Cortex of kidney (tissue), 1 donor: ENCODE results near the gene AGPAT4.
"Not testable (repeated sequence)": the region's sequence is repeated elsewhere in the genome, so short reads cannot be mapped to it uniquely, and the experiment has no call there.

Source experiments
- DNase-seq: peaks from one replicate; lab custom pipeline; 2025; lab: John Stamatoyannopoulos, UW

Gene AGPAT4

DNA sequence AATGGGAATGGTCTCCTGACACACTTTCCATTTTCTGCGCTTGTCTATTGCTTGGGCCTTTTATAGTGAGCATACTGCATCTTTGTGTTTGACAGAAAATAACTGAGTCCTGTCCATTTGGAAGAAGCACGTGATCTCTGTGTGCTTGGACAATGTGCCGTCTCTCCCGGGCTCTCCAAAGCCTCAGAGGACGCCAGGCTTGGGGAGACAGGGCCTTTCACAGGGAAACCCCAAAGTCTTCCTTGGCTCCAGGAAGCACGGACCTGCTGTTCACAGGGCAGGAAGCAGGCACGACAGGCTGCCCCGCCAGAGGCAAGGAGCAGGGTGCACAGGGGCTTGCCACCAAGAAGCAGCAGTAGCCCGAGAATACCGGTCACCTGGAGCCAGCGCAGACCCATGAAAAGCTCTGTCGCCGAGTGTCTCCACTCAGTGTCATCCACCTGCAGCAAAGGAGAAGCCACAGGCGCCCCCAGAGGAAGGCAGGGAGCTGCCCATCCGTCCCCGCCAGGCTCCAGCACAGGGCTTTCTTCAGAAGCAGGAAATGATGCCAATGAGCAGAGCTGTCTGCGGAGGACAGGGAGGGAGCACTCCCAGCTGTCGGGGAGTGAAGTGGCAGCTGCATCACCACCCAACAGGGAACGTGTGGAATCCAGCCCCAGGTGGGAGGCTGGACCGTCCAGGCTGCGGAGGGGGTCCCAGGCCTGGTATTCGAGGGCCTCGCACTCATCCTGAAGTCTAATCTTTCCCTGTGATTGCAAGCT, 135.1 kb downstream of the AGPAT4 start:
- DNase-seq, result no peak

DNA sequence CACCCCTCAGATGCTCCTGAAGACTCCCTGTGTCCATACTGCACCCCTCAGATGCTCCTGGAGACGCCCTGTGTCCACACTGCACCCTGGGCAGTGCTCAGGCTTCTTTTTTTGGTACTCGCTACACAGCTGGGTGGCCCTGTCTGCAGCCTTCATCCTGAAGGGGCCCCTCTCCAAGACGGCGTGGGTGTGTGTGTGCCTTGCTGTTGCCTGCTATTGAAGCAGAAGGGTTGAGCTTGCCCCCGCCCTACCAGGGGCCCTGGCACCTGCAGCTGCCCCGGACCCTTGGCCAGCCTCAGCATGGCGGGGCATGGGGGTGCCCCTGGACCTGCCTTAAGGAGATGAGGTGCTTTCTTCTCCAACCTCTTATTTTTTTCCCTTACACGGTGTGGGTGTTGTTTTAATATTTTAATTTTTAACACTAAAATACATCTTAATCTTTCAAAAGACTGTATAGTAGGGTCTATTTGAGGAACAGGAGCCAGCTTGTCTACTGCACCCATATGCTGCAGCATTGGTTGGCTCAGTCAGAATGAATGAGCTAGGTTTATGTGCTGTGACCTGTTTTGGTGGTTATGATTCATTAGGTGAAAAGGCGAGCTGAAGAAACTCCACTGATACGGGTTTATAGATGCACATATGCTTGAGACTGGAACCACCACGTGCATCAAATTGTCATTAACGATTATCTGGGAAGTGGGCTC, 135.9 kb downstream of the AGPAT4 start:
- no peak for DNase-seq

DNA sequence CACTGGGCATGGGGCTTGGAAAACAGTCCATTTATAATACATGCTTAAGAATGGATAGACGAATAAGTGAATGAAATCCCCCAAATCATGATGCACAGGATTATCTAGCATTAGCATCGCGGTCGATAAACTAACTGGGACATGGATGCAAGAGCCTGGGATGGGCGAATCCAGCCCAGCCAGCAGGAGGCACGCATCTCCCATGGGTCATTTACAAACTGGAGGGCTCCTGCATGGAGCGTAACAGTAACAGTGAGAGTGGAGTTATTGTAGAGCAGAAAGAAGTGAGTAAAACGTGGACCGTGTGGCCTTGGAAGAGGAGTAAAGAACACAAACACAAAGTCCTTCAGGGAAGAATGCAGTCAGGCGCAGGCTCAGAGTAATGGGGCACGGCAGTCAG, 136.5 kb downstream of the AGPAT4 start:
- no peak for DNase-seq

DNA sequence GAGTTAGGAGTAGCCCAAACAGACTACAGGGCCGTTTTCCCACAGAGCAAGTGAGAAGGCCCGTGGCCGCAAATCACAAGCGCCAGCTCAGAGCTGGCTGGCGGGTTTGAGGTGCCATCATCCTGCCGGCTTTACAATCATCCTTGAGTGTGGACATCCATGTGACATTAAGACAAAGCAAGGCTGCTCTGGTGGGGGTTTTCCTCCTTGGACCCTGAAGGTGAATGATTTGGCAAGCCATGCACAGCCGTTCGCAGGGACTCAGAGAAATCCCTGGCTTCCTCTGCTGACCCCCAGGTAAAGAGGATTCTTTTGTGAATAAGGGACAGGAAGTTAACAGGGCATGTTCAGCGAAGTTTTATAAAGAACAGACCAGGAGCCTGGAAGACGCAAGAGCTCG, 137.2 kb downstream of the AGPAT4 start:
- DNase-seq, result no peak

DNA sequence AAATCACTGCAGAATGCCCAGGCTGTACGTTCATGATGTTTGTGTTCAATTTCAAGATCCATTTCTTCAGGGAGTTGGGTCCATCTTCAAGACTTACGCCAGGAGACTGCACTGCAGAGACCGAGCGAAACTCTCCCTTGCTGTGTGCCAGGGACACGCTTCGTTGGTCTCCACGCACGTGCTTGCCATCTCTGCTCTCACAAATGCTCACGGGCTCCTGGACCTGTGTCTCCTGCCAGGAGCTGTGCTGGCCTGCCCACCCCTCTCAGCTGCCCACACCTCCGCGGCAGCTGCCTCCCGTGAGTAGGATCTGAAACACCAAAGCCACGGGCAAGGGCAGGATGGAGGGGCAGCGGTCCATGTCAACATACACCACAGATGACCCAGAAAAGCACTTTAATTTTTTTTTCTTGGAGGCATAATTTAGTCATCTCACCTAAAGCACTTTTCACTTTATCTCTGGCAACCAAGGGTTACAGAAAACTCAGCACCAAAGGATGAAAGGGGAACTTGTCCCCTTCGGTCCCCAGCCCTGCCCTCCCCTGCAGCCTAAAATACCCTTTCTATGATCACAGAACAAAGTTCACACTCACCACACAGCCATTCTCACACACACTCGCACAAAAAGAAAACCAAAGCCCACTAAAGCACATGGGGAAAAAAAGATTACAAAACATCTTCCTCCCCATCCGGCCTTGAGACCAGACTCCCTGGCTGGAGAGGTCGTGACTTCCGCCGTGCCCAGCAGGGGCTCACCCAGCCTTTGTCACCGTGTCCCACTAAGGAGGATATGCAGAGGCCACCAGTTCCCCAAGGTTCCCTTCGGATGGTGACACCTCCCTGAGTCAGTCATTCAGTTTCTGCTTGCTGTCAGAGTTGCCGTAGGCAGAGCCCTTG, 137.9 kb downstream of the AGPAT4 start:
- no peak for DNase-seq

DNA sequence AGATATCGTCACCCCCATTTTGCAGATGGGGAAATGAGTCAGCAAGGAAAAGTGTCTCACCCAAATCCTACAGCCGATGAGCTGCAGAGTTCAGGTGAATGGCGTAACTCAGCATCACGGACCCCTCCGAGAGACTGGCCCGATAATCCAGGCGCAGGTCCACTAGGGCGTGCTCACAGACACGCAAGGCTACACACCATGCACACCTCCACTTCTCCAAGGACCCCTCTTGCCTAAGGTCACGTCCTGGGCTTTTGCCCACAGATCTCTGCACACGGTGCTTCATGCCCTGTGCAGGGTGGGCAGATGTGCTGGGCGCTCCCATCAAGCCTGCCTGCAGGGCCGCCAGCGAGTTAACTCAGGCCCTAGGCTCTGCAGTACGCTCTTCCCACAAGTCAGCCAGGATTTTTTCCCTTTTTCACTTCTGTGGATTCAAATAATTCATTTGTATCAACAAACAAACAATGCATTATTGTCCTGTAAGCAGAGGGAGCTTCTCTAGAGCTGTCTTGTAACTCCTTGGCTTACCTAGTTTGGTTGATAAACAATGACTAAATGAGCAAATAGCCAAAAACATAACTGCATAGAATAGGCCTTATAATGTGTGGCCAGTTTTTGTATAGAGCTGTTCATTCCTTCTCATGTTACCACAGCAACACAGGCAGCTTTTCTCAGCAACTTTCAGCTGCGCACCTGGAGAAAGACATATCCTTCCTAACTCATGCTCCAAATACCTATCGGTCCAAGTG, 139.1 kb downstream of the AGPAT4 start:
- DNase-seq, result no peak

DNA sequence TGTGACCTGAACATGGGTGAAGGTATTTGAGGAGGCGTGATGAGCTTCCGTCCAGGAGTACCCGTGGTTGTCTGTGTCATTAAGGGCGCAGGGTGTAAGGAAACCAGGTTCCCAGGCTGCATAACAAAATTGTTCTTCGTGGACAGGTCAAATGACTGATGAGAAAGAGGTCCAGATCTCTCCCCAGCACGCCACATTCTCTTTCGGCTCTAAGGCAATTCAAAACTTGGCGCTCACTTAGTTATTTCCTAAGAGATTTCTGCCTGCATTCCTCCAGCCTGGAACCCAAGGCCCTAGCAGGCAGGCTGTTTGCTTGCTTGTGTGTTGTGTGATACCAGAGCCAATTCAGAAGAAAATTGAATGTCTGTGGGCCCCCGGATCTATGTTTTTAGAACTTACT, 139.9 kb downstream of the AGPAT4 start:
- no peak for DNase-seq

DNA sequence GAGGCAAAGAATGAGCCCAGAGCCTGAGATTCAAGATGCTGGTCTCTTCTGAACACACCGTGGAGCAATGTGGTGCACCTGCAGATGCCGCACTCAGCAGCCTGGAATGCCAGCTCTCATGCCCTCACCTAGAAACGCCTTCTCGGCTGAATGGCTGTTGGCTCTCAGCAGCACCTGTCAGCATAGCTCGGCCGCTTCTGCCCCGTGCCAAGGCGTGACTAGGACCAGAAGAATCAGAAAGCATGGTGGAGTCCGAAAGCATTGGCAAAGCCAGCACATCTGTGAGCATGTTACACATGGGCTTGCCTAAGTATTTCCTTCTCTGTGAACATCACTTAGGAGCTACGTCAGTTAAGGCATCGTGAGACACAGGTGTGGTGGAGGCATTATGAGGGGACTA, 141.5 kb downstream of the AGPAT4 start:
- DNase-seq, result no peak

DNA sequence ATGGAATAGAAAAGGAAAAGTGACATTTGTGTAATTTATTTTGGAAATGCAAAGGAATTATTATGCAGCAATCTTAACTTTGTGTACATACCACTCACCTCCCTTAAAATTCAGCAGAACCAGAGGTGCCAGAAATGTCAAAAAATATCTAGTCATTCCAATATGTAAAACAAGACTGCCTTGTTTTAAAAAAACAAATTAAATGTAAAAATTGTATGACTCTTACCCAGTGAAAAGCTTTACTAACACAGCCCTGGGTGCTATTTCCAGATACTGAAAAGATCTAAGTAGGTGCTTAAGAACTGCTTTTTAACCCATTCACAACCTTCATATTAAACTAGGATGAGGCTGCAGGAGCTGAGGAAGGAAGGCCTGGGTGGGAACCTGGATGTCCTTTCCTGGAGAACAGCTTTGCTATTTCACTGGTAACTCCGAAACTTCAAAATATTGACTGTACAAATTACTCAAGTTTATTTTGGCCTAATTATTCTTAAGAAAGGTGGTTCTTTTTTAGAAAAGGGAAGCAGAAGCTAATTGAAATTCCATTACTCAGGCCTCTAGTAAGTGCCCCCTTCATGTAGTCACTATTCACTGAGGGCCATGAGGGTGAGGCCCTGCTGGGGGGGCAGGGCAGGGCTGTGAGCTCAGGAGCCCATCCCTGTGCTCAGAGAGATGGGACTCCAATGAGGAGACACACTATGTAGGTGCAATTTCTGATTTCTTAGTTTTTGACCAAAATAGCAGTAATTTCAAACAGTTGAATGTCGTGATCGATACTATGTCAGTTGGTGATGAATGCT, 142.7 kb downstream of the AGPAT4 start:
- no peak for DNase-seq

DNA sequence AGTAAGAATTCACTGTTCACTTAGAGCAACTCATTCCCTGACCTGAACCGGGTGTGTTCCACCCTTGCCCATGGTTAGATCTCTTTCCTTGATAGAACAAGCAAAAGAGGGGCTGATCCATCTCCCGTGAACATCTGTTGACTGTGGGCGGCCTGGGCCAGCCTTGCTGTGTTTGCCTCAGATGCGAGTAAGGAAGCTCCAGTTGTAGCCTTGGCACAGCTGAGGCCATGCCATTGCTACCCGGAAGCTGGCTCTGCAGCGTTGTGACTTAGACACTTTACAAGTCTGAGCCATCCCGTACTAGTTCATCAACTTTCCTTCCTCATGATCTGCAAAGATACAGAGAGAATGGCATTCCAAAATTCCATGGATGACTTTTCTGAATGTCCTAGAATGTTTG, 143.3 kb downstream of the AGPAT4 start:
- DNase-seq, result no peak

DNA sequence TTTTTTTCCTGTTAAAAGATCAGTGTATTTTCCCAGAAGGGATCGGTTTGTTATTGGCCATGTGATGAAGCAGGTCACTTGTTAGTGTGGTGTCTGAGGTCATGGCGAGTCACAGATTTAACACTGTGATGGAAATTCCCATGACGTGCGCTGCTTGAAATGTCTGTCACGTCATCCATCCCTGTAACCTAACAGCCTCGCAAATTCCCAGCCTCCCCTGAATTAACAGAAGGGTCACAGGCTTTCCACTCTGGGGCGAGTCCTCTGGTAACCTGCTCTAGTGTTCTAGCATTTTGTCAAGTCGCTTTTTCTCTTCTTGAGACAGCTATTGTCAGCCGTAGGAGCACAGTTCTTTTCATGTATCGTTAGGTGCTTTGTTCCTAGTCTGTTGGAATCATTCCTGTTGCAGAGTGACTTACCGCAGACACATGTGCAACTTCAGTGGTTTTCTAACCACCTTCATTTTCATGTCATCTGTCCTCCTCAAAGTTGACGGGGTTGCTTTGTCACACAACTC, 145.1 kb downstream of the AGPAT4 start:
- no peak for DNase-seq

DNA sequence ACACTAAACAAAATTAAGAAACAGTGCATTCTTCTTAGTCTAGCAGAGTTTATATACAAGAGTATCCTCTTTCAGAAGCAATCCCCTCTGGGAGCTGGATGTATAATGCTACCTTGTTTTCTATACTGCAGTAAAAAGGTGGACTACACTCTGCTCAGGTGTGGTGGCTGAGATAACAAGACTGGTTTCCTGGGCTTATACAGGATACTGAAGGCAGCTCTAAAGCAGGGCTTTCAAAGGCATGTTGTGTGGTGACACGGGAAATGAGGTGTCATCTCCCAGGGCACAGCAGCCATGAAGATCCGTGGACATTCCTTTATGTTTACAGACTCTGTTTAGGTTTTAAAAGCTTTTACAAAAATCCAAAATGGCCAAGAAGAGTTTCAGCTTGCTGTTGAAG, 145.6 kb downstream of the AGPAT4 start:
- DNase-seq, result no peak

DNA sequence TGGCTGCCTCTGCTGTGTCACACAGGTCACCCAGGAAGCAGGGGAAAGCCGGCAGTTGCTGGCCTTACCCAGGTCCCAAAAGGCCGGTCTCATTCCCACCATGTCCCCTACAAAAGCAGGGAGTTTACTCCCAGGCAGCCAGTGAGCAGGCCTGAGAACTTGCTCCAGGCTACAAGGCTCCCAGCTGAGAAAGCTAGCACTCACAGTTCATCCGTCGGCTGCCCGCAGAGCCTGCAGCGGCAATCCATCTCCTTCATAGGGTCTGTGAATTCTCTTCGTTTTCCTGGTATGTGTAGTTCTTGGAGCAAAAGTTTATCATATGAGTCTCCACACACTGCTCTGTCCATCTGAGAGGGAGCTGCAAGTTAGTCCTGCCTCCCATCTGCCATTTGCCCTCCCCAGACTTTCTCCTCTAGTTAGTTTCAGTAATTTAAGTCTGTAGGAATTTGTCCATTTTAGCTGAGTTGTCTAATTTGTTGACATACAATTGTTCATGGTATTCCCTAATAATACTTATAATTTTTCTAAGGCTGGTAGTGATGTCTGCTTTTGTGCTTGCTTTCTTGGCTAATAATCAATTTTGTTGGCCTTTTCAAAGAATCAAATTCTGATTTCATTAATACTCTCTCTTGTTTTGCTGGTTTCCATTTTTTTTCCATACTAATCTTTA, 146.7 kb downstream of the AGPAT4 start:
- no peak for DNase-seq

DNA sequence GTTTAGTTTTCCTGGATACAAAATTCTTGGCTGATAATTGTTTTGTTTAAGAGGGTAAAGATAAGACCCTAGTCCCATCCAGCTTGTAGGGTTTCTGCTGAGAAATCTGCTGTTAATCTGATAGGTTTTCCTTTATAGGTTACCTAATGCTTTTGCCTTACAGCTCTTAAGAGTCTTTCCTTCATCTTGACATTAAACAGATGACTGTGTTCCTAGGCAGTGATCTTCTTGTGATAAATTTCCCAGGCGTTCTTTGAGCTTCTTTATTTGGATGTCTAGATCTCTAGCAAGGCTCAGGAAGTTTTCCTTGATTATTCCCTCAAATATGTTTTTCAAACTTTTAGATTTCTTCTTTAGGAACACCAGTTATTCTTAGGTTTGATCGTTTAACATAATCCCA, 148.3 kb downstream of the AGPAT4 start:
- DNase-seq, result no peak

DNA sequence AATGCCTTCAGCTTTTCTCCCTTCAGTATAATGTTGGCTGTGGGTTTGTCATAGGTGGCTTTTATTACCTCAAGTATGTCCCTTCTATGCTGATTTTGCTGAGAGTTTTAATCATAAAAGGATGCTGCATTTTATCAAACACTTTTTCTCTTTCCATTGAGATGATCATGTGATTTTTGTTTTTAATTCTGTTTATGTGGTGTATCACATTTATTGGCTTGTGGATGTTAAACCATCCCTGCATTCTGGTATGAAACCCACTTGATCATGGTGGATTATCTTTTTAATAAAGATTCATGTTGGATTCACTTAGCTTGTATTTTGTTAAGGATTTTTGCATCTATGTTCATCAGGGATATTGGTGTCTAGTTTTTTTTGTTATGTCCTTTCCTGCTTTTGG, 150.5 kb downstream of the AGPAT4 start:
- DNase-seq, result not testable (repeated sequence)

DNA sequence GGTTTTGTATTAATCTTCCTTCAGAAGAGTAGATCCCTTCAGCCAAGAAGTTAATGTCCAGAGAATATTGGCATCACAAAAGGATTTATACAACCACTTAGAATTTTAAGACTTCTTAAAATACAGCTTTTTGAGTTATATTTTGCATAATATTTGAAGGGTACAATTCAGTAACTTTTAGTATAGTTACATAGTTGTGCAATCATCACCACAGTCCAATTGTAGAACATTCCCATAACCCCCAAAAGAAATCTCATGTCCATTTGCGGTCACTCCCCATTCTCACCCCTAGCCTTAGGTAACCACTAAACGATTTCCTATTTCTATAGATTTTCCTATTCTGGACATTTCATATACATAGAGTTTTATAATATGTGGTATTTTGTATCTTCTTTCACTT, 155.9 kb downstream of the AGPAT4 start:
- DNase-seq, result no peak

DNA sequence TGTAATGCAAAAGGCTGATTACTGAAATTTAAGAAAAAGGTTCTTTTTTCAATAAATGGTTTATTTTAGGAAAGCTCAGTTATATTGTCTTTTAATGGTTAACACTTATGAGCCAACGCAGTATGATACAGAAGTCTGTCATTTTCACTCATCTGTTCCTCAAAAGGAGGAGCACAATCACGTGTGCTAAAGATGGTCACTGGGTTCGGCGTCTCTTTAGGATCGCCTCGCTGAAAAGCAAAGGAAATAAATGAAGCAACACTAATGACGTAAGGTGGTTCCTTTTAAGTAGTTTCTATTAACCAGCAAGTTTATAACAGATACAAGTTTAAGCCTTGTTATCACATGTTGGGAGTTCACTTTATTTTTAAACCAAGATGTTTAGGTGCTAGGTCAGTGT, 156.6 kb downstream of the AGPAT4 start:
- no peak for DNase-seq

DNA sequence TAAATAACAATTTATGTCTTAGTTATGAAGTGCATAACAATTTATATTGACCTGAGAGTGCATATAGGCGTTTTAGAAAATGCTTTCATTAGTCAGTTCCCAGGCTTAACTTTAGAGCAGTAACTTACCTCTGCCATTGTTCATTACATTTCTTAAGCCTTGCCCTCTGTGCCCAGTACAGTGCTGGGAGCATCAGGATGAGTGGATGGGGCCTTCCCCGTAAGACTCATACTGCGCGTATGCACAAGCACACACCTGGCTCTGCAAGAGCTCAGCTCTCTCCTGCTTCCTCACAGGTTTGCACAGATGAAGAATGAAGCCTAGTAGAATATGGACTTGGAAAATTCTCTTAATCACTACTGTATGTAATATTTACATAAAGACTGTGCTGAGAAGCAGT, 157.3 kb downstream of the AGPAT4 start:
- no peak for DNase-seq

DNA sequence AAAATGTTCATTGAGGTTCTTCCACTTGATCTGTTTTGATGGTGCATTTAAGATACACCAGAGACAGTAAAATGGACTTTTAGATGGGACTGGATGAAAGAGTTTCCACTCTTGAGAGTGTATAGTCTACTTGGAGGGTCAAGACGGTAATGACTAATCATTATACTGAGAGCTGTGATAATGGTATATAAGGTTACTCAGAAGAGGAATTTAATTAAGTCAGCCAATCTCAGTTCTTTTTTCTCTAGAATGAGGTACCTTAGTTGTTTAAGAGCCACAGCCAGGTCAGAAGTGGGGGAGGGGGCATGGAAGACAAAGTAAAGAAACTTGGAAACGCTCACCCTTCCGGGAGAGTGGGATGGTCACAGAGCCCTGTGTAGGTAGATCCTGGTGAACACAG, 158.4 kb downstream of the AGPAT4 start:
- DNase-seq, result no peak

DNA sequence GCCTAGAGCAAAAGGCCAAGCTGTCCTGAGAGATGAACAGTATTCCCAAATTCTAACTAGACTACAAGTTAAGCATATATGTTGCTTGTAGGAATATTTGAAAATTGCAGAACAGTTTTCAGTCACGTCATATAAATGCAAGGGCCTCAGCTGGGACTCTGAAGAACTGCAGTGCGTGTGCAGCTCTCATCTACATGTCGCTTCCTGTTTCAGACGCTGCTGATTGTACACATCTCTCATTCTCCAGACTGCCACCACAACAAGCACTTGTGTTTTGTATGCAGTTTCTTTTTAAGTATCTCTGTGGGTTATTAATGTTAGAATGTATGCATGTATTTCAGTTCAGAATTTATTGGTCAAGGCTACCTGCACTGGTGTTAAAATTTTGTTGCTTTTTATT, 162.6 kb downstream of the AGPAT4 start:
- no peak for DNase-seq
